Measurements from ENCODE around the gene CDC73.

DNA sequence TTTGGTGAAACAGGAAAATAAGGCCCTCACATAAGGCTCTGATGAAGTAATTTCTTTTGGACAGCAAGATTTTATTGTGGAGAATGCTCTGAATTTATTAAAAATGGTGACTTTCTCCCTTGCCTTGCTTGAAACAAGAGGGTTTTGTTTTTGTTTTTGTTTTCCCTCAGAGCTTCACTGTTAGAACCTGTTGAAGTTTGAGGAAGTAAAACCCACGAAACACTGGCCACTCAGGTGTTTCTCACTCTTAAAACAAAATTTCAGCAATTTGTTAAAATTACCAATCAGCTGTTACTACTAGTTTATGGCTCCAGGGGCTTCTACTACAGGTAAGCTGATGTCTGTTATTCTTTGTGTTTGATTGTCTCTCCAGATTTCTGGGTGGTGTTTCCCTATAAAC is 177.2 kb downstream of the CDC73 start:
- TF ChIP-seq, protein P1, sequence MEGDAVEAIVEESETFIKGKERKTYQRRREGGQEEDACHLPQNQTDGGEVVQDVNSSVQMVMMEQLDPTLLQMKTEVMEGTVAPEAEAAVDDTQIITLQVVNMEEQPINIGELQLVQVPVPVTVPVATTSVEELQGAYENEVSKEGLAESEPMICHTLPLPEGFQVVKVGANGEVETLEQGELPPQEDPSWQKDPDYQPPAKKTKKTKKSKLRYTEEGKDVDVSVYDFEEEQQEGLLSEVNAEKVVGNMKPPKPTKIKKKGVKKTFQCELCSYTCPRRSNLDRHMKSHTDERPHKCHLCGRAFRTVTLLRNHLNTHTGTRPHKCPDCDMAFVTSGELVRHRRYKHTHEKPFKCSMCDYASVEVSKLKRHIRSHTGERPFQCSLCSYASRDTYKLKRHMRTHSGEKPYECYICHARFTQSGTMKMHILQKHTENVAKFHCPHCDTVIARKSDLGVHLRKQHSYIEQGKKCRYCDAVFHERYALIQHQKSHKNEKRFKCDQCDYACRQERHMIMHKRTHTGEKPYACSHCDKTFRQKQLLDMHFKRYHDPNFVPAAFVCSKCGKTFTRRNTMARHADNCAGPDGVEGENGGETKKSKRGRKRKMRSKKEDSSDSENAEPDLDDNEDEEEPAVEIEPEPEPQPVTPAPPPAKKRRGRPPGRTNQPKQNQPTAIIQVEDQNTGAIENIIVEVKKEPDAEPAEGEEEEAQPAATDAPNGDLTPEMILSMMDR (IDR thresholded peaks at IDR 0.05): no peak
- TF ChIP-seq POLR2A (IDR thresholded peaks at IDR 0.05): no peak
- TF ChIP-seq EP300 (IDR thresholded peaks at IDR 0.05; ENCODE audit: low read depth): no peak

Data from transverse colon (tissue), 3 donors.